Stimulated activated CD4-positive, alpha-beta T cell treated with anti-CD3 and anti-CD28 coated beads, Interleukin-1b, Interleukin-23, amount 100 ng/mL, for 48 hours (primary cell): ENCODE results near the gene NRP1.
"Not testable (repeated sequence)": the region's sequence is repeated elsewhere in the genome, so short reads cannot be mapped to it uniquely, and the experiment has no call there.

Experiments
- DNase-seq: peaks from one replicate; pipeline ENCODE4 v3.0.0-alpha.2; 2020

Gene NRP1

GRCh38 chr10:33141251-33141650 lies 193.2 kb downstream of the NRP1 start:
- no peak for DNase-seq

DNA sequence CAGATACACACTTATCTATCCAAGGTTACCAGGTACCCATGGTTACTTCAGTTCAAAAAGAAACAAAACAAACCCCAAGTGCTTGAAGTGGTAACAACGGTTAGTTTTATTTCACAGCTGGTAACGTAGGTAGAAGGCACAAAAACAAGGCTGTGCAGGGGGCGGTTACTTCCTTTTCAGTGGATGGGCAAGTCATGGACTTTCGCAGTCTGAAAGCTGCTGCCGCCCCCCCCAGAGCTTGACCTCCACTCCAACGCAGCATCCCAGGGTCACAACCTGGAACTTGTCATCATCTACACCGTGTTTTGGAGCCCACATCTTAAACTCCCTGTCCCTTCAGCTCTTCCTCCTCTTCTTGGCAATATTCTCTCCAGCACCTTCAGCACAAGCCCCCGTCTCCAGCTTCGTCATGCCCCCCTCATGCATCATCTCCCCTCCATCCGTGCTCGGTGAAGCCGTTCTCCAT lies 195.3 kb downstream of the NRP1 start:
- DNase-seq: peak; percentile 63

DNA sequence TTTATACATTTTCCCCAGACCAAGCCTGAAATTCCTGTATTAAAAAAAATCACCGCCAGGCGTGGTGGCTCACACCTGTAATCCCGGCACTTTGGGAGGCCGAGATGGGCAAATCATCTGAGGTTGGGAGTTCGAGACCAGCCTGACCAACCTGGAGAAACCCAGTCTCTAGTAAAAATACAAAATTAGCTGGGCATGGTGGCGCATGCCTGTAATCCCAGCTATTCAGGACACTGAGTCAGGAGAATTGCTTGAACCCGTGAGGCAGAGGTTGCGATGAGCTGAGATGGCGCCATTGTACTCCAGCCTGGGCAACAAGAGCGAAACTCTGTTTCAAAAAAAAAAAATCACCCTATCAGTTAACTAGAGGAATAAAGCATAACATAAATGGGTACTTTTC lies 195.8 kb downstream of the NRP1 start:
- DNase-seq: not testable (repeated sequence)

- DNase-seq: no peak
Observed at GRCh38 chr10:33137356-33138005, 197.0 kb downstream of the NRP1 start.

DNA sequence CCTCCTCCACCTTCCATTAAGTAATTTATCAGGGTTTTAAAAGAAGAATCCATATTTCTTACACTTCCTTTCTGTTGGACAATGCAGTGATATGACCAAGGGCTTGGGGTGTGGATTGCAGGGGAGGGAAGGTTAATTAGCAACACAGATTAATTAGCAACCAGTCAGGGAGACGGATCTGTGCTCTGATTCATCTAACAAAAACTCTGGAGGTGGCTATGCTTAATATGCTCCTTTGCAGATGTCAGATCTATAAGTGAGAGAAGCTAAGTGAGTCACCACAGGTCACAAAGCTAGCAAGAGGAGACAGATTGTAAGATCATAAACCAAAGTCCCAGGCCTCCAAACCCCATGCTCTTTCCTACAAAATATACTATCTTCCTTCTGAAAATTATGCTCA lies 197.7 kb downstream of the NRP1 start:
- DNase-seq: no peak

DNA sequence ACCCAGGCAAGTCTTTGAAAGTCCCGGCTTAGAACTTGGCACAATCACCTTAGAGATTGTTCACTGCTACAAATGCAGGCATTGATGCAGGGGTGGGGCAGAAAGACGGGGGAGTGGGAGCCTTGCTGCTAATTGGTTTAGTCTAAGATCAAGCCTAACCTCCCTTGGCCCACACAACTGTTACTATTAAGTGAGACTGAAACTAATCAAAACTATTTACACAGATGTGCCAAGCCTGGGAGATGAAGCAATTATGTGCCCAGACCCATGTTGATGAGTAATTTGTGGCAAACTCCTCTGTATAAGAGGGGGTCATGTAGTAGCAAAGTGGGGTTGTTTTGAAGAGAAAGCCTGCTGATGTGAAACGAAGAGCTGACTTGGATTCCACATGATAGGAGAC lies 198.2 kb downstream of the NRP1 start:
- no peak for DNase-seq

DNA sequence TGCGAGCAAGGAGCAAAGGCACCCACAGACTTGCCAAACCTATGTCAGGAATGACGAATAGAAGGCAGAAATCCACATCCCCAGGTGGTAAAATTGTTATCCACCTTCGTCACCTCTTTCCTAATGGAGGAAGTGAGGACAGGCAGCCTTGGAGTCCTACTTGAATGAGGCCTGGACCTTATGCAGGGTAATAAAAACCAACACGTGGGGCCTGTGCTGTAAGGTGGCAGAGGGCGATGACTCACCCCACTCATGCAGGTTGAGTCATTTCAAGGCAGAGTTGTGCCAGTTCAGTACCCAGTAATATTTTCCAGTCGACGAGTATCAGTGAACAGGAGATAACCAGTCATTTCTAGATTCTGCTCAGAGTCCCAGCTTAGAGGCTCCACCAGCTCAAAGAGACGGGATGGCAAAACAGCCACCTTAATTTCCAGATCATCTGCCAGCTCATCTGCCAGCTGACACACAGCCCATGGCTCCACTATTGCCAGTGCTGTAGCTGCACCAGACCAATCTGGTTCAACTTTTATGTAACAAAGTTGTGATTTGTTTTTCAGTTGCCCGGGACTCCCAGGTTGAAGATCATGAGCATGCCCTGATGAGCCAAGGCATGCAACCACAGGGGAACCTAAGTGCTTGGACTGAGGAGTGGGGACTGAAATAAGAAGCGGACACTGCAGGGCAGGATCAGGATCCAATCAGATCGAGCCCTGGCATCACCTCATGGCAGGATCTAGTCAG lies 200.3 kb downstream of the NRP1 start:
- peak; percentile 89 for DNase-seq

- DNase-seq: no peak
Observed at GRCh38 chr10:33133557-33133956, 200.9 kb downstream of the NRP1 start.

- peak; percentile 58 for DNase-seq
Observed at GRCh38 chr10:33132626-33133025, 201.8 kb downstream of the NRP1 start.

GRCh38 chr10:33129996-33130386 lies 204.5 kb downstream of the NRP1 start:
- DNase-seq: no peak

DNA sequence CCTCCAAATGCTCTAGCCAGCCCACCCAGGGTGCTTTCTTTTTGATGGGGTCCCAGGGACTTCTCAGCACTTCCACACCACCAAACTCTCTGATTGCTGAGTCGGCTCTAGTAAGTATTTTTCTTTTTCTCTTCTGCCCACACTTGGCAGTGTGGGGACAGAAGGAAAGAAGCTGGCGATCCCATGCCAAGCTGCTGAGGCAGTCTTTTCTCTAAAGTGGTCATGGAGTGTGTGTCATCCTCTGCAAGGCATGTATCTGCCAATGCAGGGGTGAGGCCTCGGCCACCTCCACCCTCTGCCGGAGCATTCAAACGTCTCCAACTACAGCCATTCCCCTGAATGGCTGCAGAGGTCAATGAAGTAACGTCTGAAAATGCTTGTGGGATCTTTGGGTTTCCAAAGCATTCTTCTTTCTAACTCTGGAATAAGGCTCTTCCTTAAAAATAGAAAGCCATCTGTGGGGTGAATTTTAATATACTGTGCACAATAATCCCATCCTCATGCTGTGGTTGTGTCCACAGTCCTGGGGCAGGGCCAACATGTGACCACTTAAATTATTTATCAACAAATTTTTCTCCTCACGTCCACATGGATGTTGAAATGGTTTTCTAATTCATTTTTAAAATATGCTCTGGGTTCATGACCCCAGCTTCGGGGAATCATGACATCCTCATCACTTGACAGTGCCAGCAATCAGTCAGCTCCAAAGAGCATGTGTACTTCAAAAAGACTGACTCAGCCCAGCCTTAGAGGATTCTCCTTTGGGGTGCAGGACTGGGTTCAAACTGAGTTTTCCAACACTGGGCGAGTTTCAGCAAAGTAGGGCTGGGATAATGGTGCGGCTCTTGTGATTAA lies 205.1 kb downstream of the NRP1 start:
- no peak for DNase-seq

GRCh38 chr10:33127622-33128021 lies 206.8 kb downstream of the NRP1 start:
- no peak for DNase-seq
